Lung (tissue), 12 donors: ENCODE results near the gene POU6F2. TPM values are rescaled to one million over a fixed set of nuclear protein-coding genes. Genes with fewer than 3 reads are reported as not detected.

Experiments
- ATAC-seq: fragments of 200-7000 bp; cut with Tn5 transposase; one replicate; pipeline ENCODE4 v1.9.1; 2020; ENCODE audit warnings: moderate number of reproducible peaks; ENCODE audit not compliant: insufficient read depth, low FRiP score
- DNase-seq, 3 donors: peaks; one replicate each; pipeline ENCODE4 v3.0.0-alpha.2; 2013 to 2017
- H3K27ac ChIP-seq, 2 donors: one replicate each; pipeline ENCODE4 v1.5.1; 2013; ENCODE audit warnings: mild to moderate bottlenecking in 2 of 2, moderate library complexity in 2 of 2, control low read depth in 1 of 2, inconsistent platforms in 1 of 2, low read depth in 1 of 2, low read length in 1 of 2
- H3K27me3 ChIP-seq, 3 donors: one replicate each; pipeline ENCODE4 v1.5.1; 2013; ENCODE audit warnings: low read length in 2 of 3; ENCODE audit not compliant: control insufficient read depth in 3 of 3, insufficient read depth in 3 of 3
- H3K36me3 ChIP-seq, 4 donors: one replicate each; pipeline ENCODE4 v1.5.1; 2013; ENCODE audit warnings: low read length in 4 of 4, mild to moderate bottlenecking in 1 of 4, moderate library complexity in 1 of 4; ENCODE audit not compliant: control insufficient read depth in 4 of 4, insufficient read depth in 4 of 4
- H3K4me1 ChIP-seq, 5 donors: one replicate each; pipeline ENCODE4 v1.5.1; 2013; ENCODE audit warnings: low read length in 5 of 5, mild to moderate bottlenecking in 2 of 5, moderate library complexity in 1 of 5; ENCODE audit not compliant: control insufficient read depth in 5 of 5, insufficient read depth in 5 of 5
- H3K4me3 ChIP-seq: one replicate; pipeline ENCODE4 v1.5.1; 2013; ENCODE audit warnings: mild to moderate bottlenecking, control low read depth, moderate library complexity
- H3K9ac ChIP-seq, 2 donors: one replicate each; pipeline ENCODE4 v1.5.1; 2013; ENCODE audit warnings: low read length in 2 of 2, control low read depth in 1 of 2; ENCODE audit not compliant: insufficient read depth in 1 of 2
- H3K9me3 ChIP-seq, 4 donors: one replicate each; pipeline ENCODE4 v1.5.1; 2013; ENCODE audit warnings: low read length in 3 of 4, mild to moderate bottlenecking in 1 of 4, moderate library complexity in 1 of 4; ENCODE audit not compliant: control insufficient read depth in 4 of 4, insufficient read depth in 3 of 4
- CTCF ChIP-seq: IDR thresholded peaks from 2 replicates; pipeline ENCODE4 v1.5.1; 2012; ENCODE audit warnings: mild to moderate bottlenecking; ENCODE audit errors: control extremely low read depth, extremely low read depth
- WGBS, 2 donors: extraction: QIAGEN DNeasy Blood & Tissue Kit; methylation state at CpG; one replicate each; pipeline ENCODE4 v1.1.7; 2013; 5-methylcytosine and 5-hydroxymethylcytosine counted together
- polyA plus RNA-seq, 2 donors: library from polyadenylated mRNA; stranded (reverse); fragments of 200-250 nt; gene quantifications; one replicate each; pipeline ENCODE4 v1.2.1, GENCODE V29; 2013
- total RNA-seq, 2 donors: library from RNA; depleted of rRNA in 1 of 2; stranded (reverse); fragments of >200 nt in 1 of 2; gene quantifications; one replicate each; pipeline ENCODE4 v1.2.1, GENCODE V29; 2014 to 2021
- donor health status: control.
- donor health status: control.
- donor health status: Bipolar disorder and iron deficiency.
- donor health status: healthy.
- donor health status: DM: yes; HTN: yes; CAD: no.

The POU6F2 gene
- total and polyA plus RNA-seq, 4 donors: 0.08 to 0.18 TPM; not detected in 2

DNA sequence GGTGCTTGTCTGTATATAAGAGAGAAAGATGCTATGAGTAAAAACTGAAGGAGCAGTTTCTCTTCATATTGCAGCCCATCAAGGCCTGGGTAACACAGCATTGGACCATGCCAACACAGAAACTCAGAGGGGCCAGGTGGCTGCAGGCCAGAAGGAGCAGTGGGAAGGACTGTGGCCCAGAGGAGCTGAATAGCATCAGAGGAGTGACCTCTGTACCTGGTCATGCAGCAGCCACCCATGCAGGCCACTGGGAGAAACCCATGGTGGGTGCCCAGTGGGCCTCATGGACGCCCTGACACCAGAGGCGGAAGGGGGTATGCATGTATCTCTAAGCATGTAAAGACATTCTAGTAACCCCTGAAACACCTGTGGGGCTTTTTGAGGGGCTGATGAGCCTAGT, 512.6 kb downstream of the POU6F2 start:
- H3K27me3 ChIP-seq: no peaks in the 10 kb centered on the region
- no peak for DNase-seq
- H3K4me1 ChIP-seq: no peaks in the 10 kb centered on the region
- no peak overlapping the region for H3K9ac ChIP-seq
- H3K27ac ChIP-seq: no peak overlapping the region
- no peaks in the 10 kb centered on the region for H3K36me3 ChIP-seq
- no peak overlapping the region for H3K4me3 ChIP-seq
- ATAC-seq: no peak
- 93 to 94% methylated on average over 2 of the region's 2 CpGs for WGBS, 2 donors
- H3K9me3 ChIP-seq: no peaks in the 10 kb centered on the region
- no peak for TF ChIP-seq CTCF

- H3K4me3 ChIP-seq: no peak overlapping the region
- no peak overlapping the region for H3K9ac ChIP-seq
- H3K27me3 ChIP-seq: no peaks in the 10 kb centered on the region
- H3K9me3 ChIP-seq: peaks cover 0 to 3% (median 0%) of the 10 kb centered on the region in 4 donors
- DNase-seq: no peak
- H3K36me3 ChIP-seq: no peaks in the 10 kb centered on the region
- H3K27ac ChIP-seq: no peak overlapping the region
- no peaks in the 10 kb centered on the region for H3K4me1 ChIP-seq
- TF ChIP-seq CTCF: no peak
- no peak for ATAC-seq
- WGBS, 2 donors: 94 to 97% methylated on average over 1 of the region's 1 CpG
These were observed 516.2 kb downstream of the POU6F2 start for GRCh38 chr7:39493934-39494333.

GRCh38 chr7:39501358-39501757, 523.6 kb downstream of the POU6F2 start:
- H3K36me3 ChIP-seq: no peaks in the 10 kb centered on the region
- no peak for ATAC-seq
- no peak overlapping the region for H3K27ac ChIP-seq
- peaks cover 0 to 3% (median 0%) of the 10 kb centered on the region in 4 donors for H3K9me3 ChIP-seq
- no peaks in the 10 kb centered on the region for H3K4me1 ChIP-seq
- no peak for TF ChIP-seq CTCF
- H3K9ac ChIP-seq: no peak overlapping the region
- no peaks in the 10 kb centered on the region for H3K27me3 ChIP-seq
- no peak overlapping the region for H3K4me3 ChIP-seq
- WGBS, 2 donors: 65 to 74% methylated on average over 3 of the region's 3 CpGs
- DNase-seq: no peak

GRCh38 chr7:39504963-39505362, 527.3 kb downstream of the POU6F2 start:
- Histone ChIP-seq H3K9ac (no peak overlapping the region), H3K4me3 (no peak overlapping the region), H3K27me3 (no peaks in the 10 kb centered on the region), H3K36me3 (no peaks in the 10 kb centered on the region), H3K27ac (no peak overlapping the region), H3K9me3 (peaks cover 0 to 3% (median 0%) of the 10 kb centered on the region in 4 donors), H3K4me1 (peaks cover 0 to 3% (median 0%) of the 10 kb centered on the region in 5 donors)
- 46 to 74% methylated on average over 3 of the region's 3 CpGs for WGBS, 2 donors
- TF ChIP-seq CTCF: no peak
- DNase-seq (no peak), ATAC-seq (no peak)
